ENCODE results near the gene CPTP. TPM values are rescaled to one million over a fixed set of nuclear protein-coding genes. Genes with fewer than 3 reads are reported as not detected.

CPTP gene
- total and polyA plus RNA-seq, 2 donors (not counting 1 experiment from before 2014, with no cell fraction given): 17.1 to 18.8 TPM

DNA sequence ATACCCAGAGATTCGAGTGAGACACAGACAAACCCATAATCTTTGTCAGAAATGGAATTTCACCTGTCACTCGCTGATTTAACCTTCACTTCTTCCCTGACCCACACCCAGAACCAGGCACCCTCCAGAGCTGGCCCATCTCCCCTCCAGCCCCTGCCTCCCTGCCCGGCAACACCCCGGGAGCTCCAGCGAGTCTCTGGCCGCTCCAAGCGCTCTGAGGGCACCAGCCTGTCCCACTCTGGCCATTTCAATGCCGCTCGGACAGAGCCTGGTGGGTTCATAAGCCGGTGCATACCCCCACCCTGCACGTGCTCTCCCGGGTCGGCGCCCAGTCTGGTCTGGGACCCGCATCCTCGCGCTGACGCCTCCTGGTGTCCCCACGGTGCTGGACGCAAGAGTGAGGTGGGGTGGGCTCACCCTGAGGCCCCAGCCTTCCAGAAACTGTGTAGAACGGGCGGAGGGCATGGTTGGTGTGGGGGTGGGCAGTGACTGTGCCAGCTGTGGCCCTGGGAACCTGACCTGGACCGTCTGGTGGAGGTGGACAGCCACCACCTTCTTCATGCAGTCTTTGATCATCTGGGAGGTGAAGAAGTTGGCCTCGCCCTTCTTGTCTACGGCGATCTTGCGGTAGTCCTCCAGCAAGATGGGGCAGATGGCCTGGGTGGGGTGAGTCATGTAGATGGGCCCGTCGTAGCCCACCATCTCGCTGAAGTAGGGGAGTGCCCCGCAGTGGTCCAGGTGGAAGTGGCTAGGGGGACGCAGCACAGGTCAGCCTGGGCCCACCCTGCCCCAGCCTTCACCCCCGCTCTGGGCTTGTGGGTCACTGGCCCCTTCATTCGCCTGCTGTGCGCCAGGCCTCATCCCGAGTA, 5.6 kb upstream of the CPTP start:
- ChIA-PET CTCF (no interaction called here), POLR2A (no interaction called here)
- no peak overlapping the region for H3K27ac Mint-ChIP-seq
- Histone ChIP-seq H3K9me3 (ENCODE audit: control extremely low read depth in 1 of 3, control insufficient read depth in 2 of 3, insufficient read depth in 1 of 3, low read length in 2 of 3) (no peaks in the 10 kb centered on the region), H4K20me1 (ENCODE audit: control insufficient read depth, insufficient read depth, low read length, poor library complexity, severe bottlenecking) (peaks cover 47% of the 10 kb centered on the region), H3K4me3 (ENCODE audit: control extremely low read depth in 1 of 5, extremely low read depth in 1 of 5, insufficient read depth in 1 of 5, low read depth in 2 of 5, low read length in 4 of 5) (no peak overlapping the region), H3K79me2 (ENCODE audit: control insufficient read depth, insufficient read depth, low read length) (peaks cover 47% of the 10 kb centered on the region), H3K4me1 (ENCODE audit: control insufficient read depth in 2 of 2, insufficient read depth in 2 of 2, low read length in 2 of 2) (peaks cover 8 to 18% of the 10 kb centered on the region in 2 donors), H3K27ac (ENCODE audit: low read length in 2 of 2) (no peak overlapping the region), H3K36me3 (replicated peaks in 1 of 2; ENCODE audit: control extremely low read depth in 1 of 2, control insufficient read depth in 1 of 2, extremely low read depth in 1 of 2, insufficient read depth in 2 of 2, low read length in 1 of 2) (peaks cover 0 to 32% of the 10 kb centered on the region in 2 experiments), H2AFZ (ENCODE audit: insufficient read depth, low read depth, low read length, poor library complexity, severe bottlenecking) (no peak overlapping the region), H3K4me2 (replicated peaks; ENCODE audit: low read depth, low read length, poor library complexity, severe bottlenecking) (no peak overlapping the region), H3K27me3 (replicated peaks in 1 of 4; ENCODE audit: control extremely low read depth in 1 of 4, control insufficient read depth in 3 of 4, insufficient read depth in 4 of 4, low read length in 3 of 4) (no peaks in the 10 kb centered on the region), H3K9ac (ENCODE audit: low read length) (no peak overlapping the region)
- no peak for DNase-seq
- H3K4me3 Mint-ChIP-seq: no peak overlapping the region
- H3K27me3 Mint-ChIP-seq: no peaks in the 10 kb centered on the region
- no peaks in the 10 kb centered on the region for H3K9me3 Mint-ChIP-seq (ENCODE audit: insufficient read depth)
- WGBS (ENCODE audit: insufficient coverage): 94% methylated on average over 35 of the region's 36 CpGs
- no peak for ATAC-seq (ENCODE audit: low read depth)
- no peak for TF ChIP-seq EZH2 (IDR thresholded peaks at IDR 0.05; ENCODE audit: borderline replicate concordance, insufficient read depth, low read depth, low read length, poor library complexity, severe bottlenecking)
- TF ChIP-seq, protein P1, sequence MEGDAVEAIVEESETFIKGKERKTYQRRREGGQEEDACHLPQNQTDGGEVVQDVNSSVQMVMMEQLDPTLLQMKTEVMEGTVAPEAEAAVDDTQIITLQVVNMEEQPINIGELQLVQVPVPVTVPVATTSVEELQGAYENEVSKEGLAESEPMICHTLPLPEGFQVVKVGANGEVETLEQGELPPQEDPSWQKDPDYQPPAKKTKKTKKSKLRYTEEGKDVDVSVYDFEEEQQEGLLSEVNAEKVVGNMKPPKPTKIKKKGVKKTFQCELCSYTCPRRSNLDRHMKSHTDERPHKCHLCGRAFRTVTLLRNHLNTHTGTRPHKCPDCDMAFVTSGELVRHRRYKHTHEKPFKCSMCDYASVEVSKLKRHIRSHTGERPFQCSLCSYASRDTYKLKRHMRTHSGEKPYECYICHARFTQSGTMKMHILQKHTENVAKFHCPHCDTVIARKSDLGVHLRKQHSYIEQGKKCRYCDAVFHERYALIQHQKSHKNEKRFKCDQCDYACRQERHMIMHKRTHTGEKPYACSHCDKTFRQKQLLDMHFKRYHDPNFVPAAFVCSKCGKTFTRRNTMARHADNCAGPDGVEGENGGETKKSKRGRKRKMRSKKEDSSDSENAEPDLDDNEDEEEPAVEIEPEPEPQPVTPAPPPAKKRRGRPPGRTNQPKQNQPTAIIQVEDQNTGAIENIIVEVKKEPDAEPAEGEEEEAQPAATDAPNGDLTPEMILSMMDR (IDR thresholded peaks at IDR 0.05): no peak
- H3K4me1 Mint-ChIP-seq: peaks cover 20% of the 10 kb centered on the region
- intact Hi-C loops (cut with micrococcal nuclease): no loop called here

- H3K4me3 ChIP-seq (ENCODE audit: control extremely low read depth in 1 of 5, extremely low read depth in 1 of 5, insufficient read depth in 1 of 5, low read depth in 2 of 5, low read length in 4 of 5): no peak overlapping the region
- no peak overlapping the region for H3K27ac ChIP-seq (ENCODE audit: low read length in 2 of 2)
- ATAC-seq (ENCODE audit: low read depth): no peak
- CTCF ChIA-PET: no interaction called here
- intact Hi-C loops (cut with micrococcal nuclease): no loop called here
- POLR2A ChIA-PET: no interaction called here
- DNase-seq: no peak
- H3K9ac ChIP-seq (ENCODE audit: low read length): no peak overlapping the region
- no peak overlapping the region for H2AFZ ChIP-seq (ENCODE audit: insufficient read depth, low read depth, low read length, poor library complexity, severe bottlenecking)
- no peaks in the 10 kb centered on the region for H3K9me3 ChIP-seq (ENCODE audit: control extremely low read depth in 1 of 3, control insufficient read depth in 2 of 3, insufficient read depth in 1 of 3, low read length in 2 of 3)
- Mint-ChIP-seq H3K27me3 (no peaks in the 10 kb centered on the region), H3K4me3 (no peak overlapping the region), H3K9me3 (ENCODE audit: insufficient read depth) (no peaks in the 10 kb centered on the region), H3K27ac (no peak overlapping the region), H3K4me1 (peaks cover 21% of the 10 kb centered on the region)
- no peaks in the 10 kb centered on the region for H3K27me3 ChIP-seq (replicated peaks in 1 of 4; ENCODE audit: control extremely low read depth in 1 of 4, control insufficient read depth in 3 of 4, insufficient read depth in 4 of 4, low read length in 3 of 4)
- peaks cover 0 to 26% of the 10 kb centered on the region in 2 experiments for H3K36me3 ChIP-seq (replicated peaks in 1 of 2; ENCODE audit: control extremely low read depth in 1 of 2, control insufficient read depth in 1 of 2, extremely low read depth in 1 of 2, insufficient read depth in 2 of 2, low read length in 1 of 2)
- 90% methylated on average over 13 of the region's 13 CpGs for WGBS (ENCODE audit: insufficient coverage)
- H3K79me2 ChIP-seq (ENCODE audit: control insufficient read depth, insufficient read depth, low read length): peaks cover 51% of the 10 kb centered on the region
- peaks cover 47% of the 10 kb centered on the region for H4K20me1 ChIP-seq (ENCODE audit: control insufficient read depth, insufficient read depth, low read length, poor library complexity, severe bottlenecking)
- no peak for TF ChIP-seq EZH2 (IDR thresholded peaks at IDR 0.05; ENCODE audit: borderline replicate concordance, insufficient read depth, low read depth, low read length, poor library complexity, severe bottlenecking)
- TF ChIP-seq, protein P1 (IDR thresholded peaks at IDR 0.05): no peak
- H3K4me2 ChIP-seq (replicated peaks; ENCODE audit: low read depth, low read length, poor library complexity, severe bottlenecking): no peak overlapping the region
- H3K4me1 ChIP-seq (ENCODE audit: control insufficient read depth in 2 of 2, insufficient read depth in 2 of 2, low read length in 2 of 2): peaks cover 8 to 18% of the 10 kb centered on the region in 2 donors
Observed at GRCh38 chr1:1319646-1319941, 5.0 kb upstream of the CPTP start.
